B cell (primary cell): ENCODE results near the gene RNH1. TPM values are rescaled to one million over a fixed set of nuclear protein-coding genes. Genes with fewer than 3 reads are reported as not detected.

ENCODE experiments used
- ATAC-seq: fragments of 200-7000 bp; cut with Tn5 transposase; one replicate; pipeline ENCODE4 v1.10.0; 2021; ENCODE audit warnings: low read depth, mild to moderate bottlenecking, moderate number of reproducible peaks, moderate library complexity
- CTCF ChIA-PET: fragments of 350-600 bp; sonication (Branson Sonifier 250); formaldehyde crosslinking; loops from one replicate; lab custom pipeline; 2021; ENCODE audit warnings: antibody characterized with exemption, inconsistent platforms; lab: Charles Lee
- POLR2A ChIA-PET: fragments of 350-600 bp; sonication (Branson Sonifier 250); formaldehyde crosslinking; loops from one replicate; lab custom pipeline; 2021; ENCODE audit warnings: antibody characterized with exemption; lab: Charles Lee
- DNase-seq: peaks from one replicate; pipeline ENCODE4 v3.0.0; 2013
- H2AFZ ChIP-seq: 2 replicates; pipeline ENCODE4 v1.6.1; 2012; ENCODE audit warnings: mild to moderate bottlenecking, low read depth, low read length; ENCODE audit not compliant: insufficient read depth, poor library complexity, severe bottlenecking
- H3K27ac ChIP-seq, 2 donors: 1 replicate in 1 of 2; 2 replicates in 1 of 2; pipeline ENCODE4 v1.5.1; 2012 to 2013; ENCODE audit warnings: low read length in 2 of 2, mild to moderate bottlenecking in 2 of 2, moderate library complexity in 1 of 2
- H3K27me3 ChIP-seq, 4 experiments: fragments of 200-600 bp in 1 of 4; sonication (generic) in 1 of 4; replicated peaks in 1 of 4; 1 replicate in 2 of 4; 2 replicates in 2 of 4; pipeline versions ENCODE4 v1.6.1 to v1.7.0; 2013 to 2016; ENCODE audit warnings: low read length in 3 of 4, mild to moderate bottlenecking in 2 of 4, mixed read lengths in 1 of 4, moderate library complexity in 1 of 4; ENCODE audit not compliant: insufficient read depth in 4 of 4, control insufficient read depth in 3 of 4; ENCODE audit errors: control extremely low read depth in 1 of 4
- H3K36me3 ChIP-seq, 2 experiments: replicated peaks in 1 of 2; 1 replicate in 1 of 2; 2 replicates in 1 of 2; pipeline versions ENCODE4 v1.6.1 to v1.7.1; 2013; ENCODE audit warnings: low read length in 1 of 2; ENCODE audit not compliant: insufficient read depth in 2 of 2, control insufficient read depth in 1 of 2; ENCODE audit errors: control extremely low read depth in 1 of 2, extremely low read depth in 1 of 2
- H3K4me1 ChIP-seq, 2 donors: fragments of 200-600 bp in 1 of 2; sonication (generic) in 1 of 2; 1 replicate in 1 of 2; 2 replicates in 1 of 2; pipeline versions ENCODE4 v1.5.1 to v1.6.1; 2013 to 2017; ENCODE audit warnings: low read length in 2 of 2; ENCODE audit not compliant: control insufficient read depth in 2 of 2, insufficient read depth in 2 of 2
- H3K4me2 ChIP-seq: replicated peaks from 2 replicates; pipeline ENCODE3; 2012; ENCODE audit warnings: mild to moderate bottlenecking, low read depth, low read length; ENCODE audit not compliant: poor library complexity, severe bottlenecking
- H3K4me3 ChIP-seq, 5 experiments: fragments of 200-600 bp in 1 of 5; sonication (generic) in 1 of 5; 1 replicate in 3 of 5; 2 replicates in 2 of 5; pipeline versions ENCODE4 v1.5.1 to v1.7.0; 2011 to 2016; ENCODE audit warnings: low read length in 4 of 5, mild to moderate bottlenecking in 4 of 5, low read depth in 2 of 5, control low read depth in 1 of 5, moderate library complexity in 1 of 5; ENCODE audit not compliant: insufficient read depth in 1 of 5; ENCODE audit errors: control extremely low read depth in 1 of 5, extremely low read depth in 1 of 5
- H3K79me2 ChIP-seq: fragments of 200-600 bp; sonication (generic); one replicate; pipeline ENCODE4 v1.6.0; 2016; ENCODE audit warnings: low read length; ENCODE audit not compliant: control insufficient read depth, insufficient read depth
- H3K9ac ChIP-seq: fragments of 200-600 bp; sonication (generic); 2 replicates; pipeline ENCODE4 v1.6.1; 2017; ENCODE audit warnings: mild to moderate bottlenecking, low read length, moderate library complexity
- H3K9me3 ChIP-seq, 3 donors: one replicate each; pipeline versions ENCODE4 v1.6.1 to v1.7.1; 2013; ENCODE audit warnings: low read length in 2 of 3; ENCODE audit not compliant: control insufficient read depth in 2 of 3, insufficient read depth in 1 of 3; ENCODE audit errors: control extremely low read depth in 1 of 3
- H4K20me1 ChIP-seq: 2 replicates; pipeline ENCODE4 v1.6.0; 2012; ENCODE audit warnings: mild to moderate bottlenecking, low read length; ENCODE audit not compliant: insufficient read depth, control insufficient read depth, poor library complexity, severe bottlenecking
- H3K27ac Mint-ChIP-seq: one replicate; pipeline ENCODE4 v1.8.0; 2021; ENCODE audit warnings: mixed read lengths
- H3K27me3 Mint-ChIP-seq: one replicate; pipeline ENCODE4 v1.8.0; 2021; ENCODE audit warnings: mixed read lengths
- H3K4me1 Mint-ChIP-seq: one replicate; pipeline ENCODE4 v1.8.0; 2021; ENCODE audit warnings: mixed read lengths
- H3K4me3 Mint-ChIP-seq: one replicate; pipeline ENCODE4 v1.8.0; 2021; ENCODE audit warnings: mixed read lengths
- H3K9me3 Mint-ChIP-seq: one replicate; pipeline ENCODE4 v1.8.0; 2022; ENCODE audit warnings: mixed read lengths; ENCODE audit not compliant: insufficient read depth
- EZH2 ChIP-seq: IDR thresholded peaks from 2 replicates; pipeline ENCODE4 v1.6.1; 2012; ENCODE audit warnings: borderline replicate concordance, low read depth, mild to moderate bottlenecking, moderate library complexity, low read length; ENCODE audit not compliant: insufficient read depth, poor library complexity, severe bottlenecking
- WGBS: methylation state at CpG from one replicate; pipeline ENCODE4 v1.1.5; 2013; ENCODE audit warnings: missing lambda C conversion rate; ENCODE audit not compliant: insufficient coverage; 5-methylcytosine and 5-hydroxymethylcytosine counted together
- intact Hi-C: fragments of 100-400 bp; cut with micrococcal nuclease; formaldehyde crosslinking; loops from one replicate; pipeline ENCODE4 v1.10.0; 2022
- polyA plus RNA-seq: library from polyadenylated mRNA; depleted of rRNA; stranded (reverse); fragments of >200 nt; gene quantifications from 2 replicates; pipeline ENCODE4 v1.2.3, GENCODE V29; 2012
- total RNA-seq, 2 donors: library from RNA; stranded (reverse); fragments of 120-200 nt in 1 of 2; gene quantifications; 1 replicate in 1 of 2; 2 replicates in 1 of 2; pipeline versions ENCODE4 v1.2.3 to v1.2.4, GENCODE V29; 2013 to 2022
- TF ChIP-seq, protein P1 (sequence below): fragments of 200-600 bp; IDR thresholded peaks from one replicate; pipeline ENCODE4 v1.8.0; 2022; ENCODE audit warnings: antibody characterized with exemption, mild to moderate bottlenecking

Gene RNH1
- total and polyA plus RNA-seq, 2 donors (not counting 1 experiment from before 2014, with no cell fraction given): 81.0 to 159 TPM

DNA sequence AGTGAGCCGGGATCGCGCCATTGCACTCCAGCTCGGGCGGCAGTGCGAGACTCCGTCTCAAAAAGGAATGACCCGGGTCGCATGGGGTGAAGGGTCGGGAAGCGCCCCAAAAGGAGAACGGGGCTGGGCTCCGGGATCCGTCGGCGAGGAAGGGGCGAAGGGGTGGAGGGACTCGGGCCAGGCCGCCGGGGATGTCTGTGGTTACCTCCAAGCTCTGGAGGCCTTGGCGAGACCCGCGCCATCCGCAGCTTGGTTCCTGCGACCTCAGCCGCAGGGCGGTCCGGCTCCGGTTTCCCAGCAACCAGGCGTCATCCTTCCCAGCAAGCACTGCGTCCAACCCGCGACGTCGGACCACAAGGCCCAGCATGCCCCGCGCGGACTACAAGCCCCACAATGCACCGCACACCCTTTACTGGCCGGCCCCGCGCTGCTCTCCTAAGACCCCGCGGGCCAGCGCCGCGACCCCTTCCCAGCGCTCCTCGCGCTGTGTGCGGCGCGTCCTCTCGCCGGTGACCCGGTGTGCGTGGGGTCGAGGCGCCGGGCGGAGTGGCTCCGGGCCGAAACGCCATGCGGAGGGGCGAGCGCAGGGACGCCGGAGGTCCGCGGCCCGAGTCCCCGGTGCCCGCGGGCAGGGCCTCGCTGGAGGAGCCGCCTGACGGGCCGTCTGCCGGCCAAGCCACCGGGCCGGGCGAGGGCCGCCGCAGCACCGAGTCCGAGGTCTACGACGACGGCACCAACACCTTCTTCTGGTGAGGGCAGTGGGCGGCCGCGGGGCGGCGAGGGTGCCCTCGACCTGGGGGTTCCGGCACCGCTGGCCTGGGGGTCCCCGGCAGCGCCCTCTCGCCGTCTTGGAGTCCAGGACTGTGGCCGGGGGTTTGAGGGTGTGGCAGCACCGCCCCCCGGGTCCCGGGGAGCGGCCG is 56.9 kb downstream of the RNH1 start, which contains the start of gene PTDSS2:
Gene PTDSS2, plus strand, starts transcription at position 391 of the 920 bp plus-strand sequence. Its CDS starts 177 bp downstream, at position 568.
- ChIA-PET CTCF (interaction anchor here (0.8 to 4.8 kb wide), 14 partner anchors 9 to 276 kb away, joined by 3 to 34 read pairs (median 9); partner anchors contain the start of genes ANO9, BET1L, IFITM2 and PHRF1), POLR2A (interaction anchor here (0.8 to 1.8 kb wide), 7 partner anchors 33 to 242 kb away, joined by 3 to 26 read pairs (median 5); partner anchors contain the start of genes BET1L, HRAS, RIC8A and SIGIRR)
- H3K27me3 ChIP-seq: no peaks in the 10 kb centered on the region
- H3K79me2 ChIP-seq: peaks cover 25% of the 10 kb centered on the region
- peak within 1 kb of the TSS; percentile 88 for H2AFZ ChIP-seq
- H3K9me3 ChIP-seq: no peaks in the 10 kb centered on the region
- H3K9me3 Mint-ChIP-seq: no peaks in the 10 kb centered on the region
- H3K27me3 Mint-ChIP-seq: no peaks in the 10 kb centered on the region
- H3K4me2 ChIP-seq: peak within 1 kb of the TSS; percentile 92
- no peak for TF ChIP-seq EZH2
- TF ChIP-seq, protein P1, sequence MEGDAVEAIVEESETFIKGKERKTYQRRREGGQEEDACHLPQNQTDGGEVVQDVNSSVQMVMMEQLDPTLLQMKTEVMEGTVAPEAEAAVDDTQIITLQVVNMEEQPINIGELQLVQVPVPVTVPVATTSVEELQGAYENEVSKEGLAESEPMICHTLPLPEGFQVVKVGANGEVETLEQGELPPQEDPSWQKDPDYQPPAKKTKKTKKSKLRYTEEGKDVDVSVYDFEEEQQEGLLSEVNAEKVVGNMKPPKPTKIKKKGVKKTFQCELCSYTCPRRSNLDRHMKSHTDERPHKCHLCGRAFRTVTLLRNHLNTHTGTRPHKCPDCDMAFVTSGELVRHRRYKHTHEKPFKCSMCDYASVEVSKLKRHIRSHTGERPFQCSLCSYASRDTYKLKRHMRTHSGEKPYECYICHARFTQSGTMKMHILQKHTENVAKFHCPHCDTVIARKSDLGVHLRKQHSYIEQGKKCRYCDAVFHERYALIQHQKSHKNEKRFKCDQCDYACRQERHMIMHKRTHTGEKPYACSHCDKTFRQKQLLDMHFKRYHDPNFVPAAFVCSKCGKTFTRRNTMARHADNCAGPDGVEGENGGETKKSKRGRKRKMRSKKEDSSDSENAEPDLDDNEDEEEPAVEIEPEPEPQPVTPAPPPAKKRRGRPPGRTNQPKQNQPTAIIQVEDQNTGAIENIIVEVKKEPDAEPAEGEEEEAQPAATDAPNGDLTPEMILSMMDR: no peak
- peak within 1 kb of the TSS; percentile 88 to 93 for H3K27ac ChIP-seq
- peak within 1 kb of the TSS; percentile 93 for H3K4me3 Mint-ChIP-seq
- H3K36me3 ChIP-seq: peaks cover 0 to 7% of the 10 kb centered on the region in 2 experiments
- peak within 1 kb of the TSS; percentile 16 to 81 (median 69) for H3K4me3 ChIP-seq
- H3K27ac Mint-ChIP-seq: peak within 1 kb of the TSS; percentile 96
- DNase-seq: peak; percentile 95
- intact Hi-C loops: loop anchor here (1.0 to 10.0 kb wide), 4 partner anchors 35 to 345 kb away; partner anchors contain the start of genes CEND1, PSMD13, SIGIRR and SIRT3
- under 1% methylated on average over 108 of the region's 108 CpGs for WGBS
- peaks cover 29 to 43% of the 10 kb centered on the region in 2 donors for H3K4me1 ChIP-seq
- no peaks in the 10 kb centered on the region for H4K20me1 ChIP-seq
- H3K9ac ChIP-seq: peak within 1 kb of the TSS; percentile 78
- ATAC-seq: peak; percentile 74
- H3K4me1 Mint-ChIP-seq: peaks cover 26% of the 10 kb centered on the region
